Temporal lobe (tissue), 2 donors: ENCODE measurements around the gene ZFY. TPM values are rescaled to one million over a fixed set of nuclear protein-coding genes. Genes with fewer than 3 reads are reported as not detected.

ENCODE experiments used
- small RNA-seq: library from RNA; depleted of rRNA; stranded (forward); fragments of <200 nt; gene quantifications from one replicate; pipeline ENCODE3, GENCODE V24; 2014; ENCODE audit warnings: low replicate concordance
- total RNA-seq: library from RNA; depleted of rRNA; stranded (reverse); fragments of >200 nt; gene quantifications from one replicate; pipeline ENCODE4 v1.2.3, GENCODE V29; 2014

ZFY gene
- total RNA-seq, 1 donor from 2014 or later = under 0.01 TPM

Small RNA genes within 50 kb of the gene (small RNA-seq; reads per million reads assigned to genes)
- gene EEF1A1P41 = not detected

Other genes starting within 250 kb of the ZFY start
- not detected for gene SRY, start 147.7 kb upstream of the ZFY start, total RNA-seq
- gene RPS4Y1, start 93.8 kb upstream of the ZFY start, total RNA-seq = 0.25 TPM